DOHH2 (cell line): Measurements from ENCODE around the gene KNL1.

Source experiments
- H3F3A ChIP-seq: fragments of 200-600 bp; sonication (generic), shearing (Covaris generic); 2 replicates; pipeline ENCODE4 v1.6.0; 2016; ENCODE audit warnings: antibody characterized with exemption, mild to moderate bottlenecking; ENCODE audit not compliant: control insufficient read depth, insufficient read depth
- H3K27ac ChIP-seq: fragments of 200-600 bp; sonication (generic); 2 replicates; pipeline ENCODE4 v1.5.1; 2014; ENCODE audit warnings: low read depth, mild to moderate bottlenecking, low read length, moderate library complexity
- H3K27me3 ChIP-seq: fragments of 200-600 bp; sonication (generic); 2 replicates; pipeline ENCODE4 v1.6.1; 2014; ENCODE audit warnings: mild to moderate bottlenecking, low read length, mixed read lengths; ENCODE audit not compliant: control insufficient read depth
- H3K36me3 ChIP-seq: fragments of 200-600 bp; sonication (generic); 2 replicates; pipeline ENCODE4 v1.6.1; 2014; ENCODE audit warnings: mild to moderate bottlenecking, low read length, moderate library complexity, mixed read lengths; ENCODE audit not compliant: control insufficient read depth
- H3K4me1 ChIP-seq: fragments of 200-600 bp; sonication (generic); 2 replicates; pipeline ENCODE4 v1.6.1; 2014; ENCODE audit warnings: mild to moderate bottlenecking, low read length, mixed read lengths; ENCODE audit not compliant: control insufficient read depth
- H3K4me2 ChIP-seq: fragments of 200-600 bp; sonication (generic); 2 replicates; pipeline ENCODE4 v1.6.0; 2014; ENCODE audit warnings: mild to moderate bottlenecking, low read length, moderate library complexity
- H3K4me3 ChIP-seq: fragments of 200-600 bp; sonication (generic); 2 replicates; pipeline ENCODE4 v1.5.1; 2014; ENCODE audit warnings: mild to moderate bottlenecking, low read length, mixed read lengths
- H3K79me2 ChIP-seq: fragments of 200-600 bp; sonication (generic); 2 replicates; pipeline ENCODE4 v1.6.1; 2014; ENCODE audit warnings: mild to moderate bottlenecking, low read length, mixed read lengths; ENCODE audit not compliant: control insufficient read depth
- H3K9me2 ChIP-seq: fragments of 200-600 bp; sonication (generic); replicated peaks from 2 replicates; pipeline ENCODE4 v1.6.1; 2014; ENCODE audit warnings: mild to moderate bottlenecking, low read length, mixed read lengths; ENCODE audit not compliant: control insufficient read depth
- H3K9me3 ChIP-seq: fragments of 200-600 bp; sonication (generic); 2 replicates; pipeline ENCODE4 v1.6.1; 2014; ENCODE audit warnings: antibody characterized with exemption, low read length, mixed read lengths; ENCODE audit not compliant: control insufficient read depth, insufficient read depth
- H4K20me1 ChIP-seq: fragments of 200-600 bp; sonication (generic); 2 replicates; pipeline ENCODE4 v1.6.0; 2014; ENCODE audit warnings: low read depth, mild to moderate bottlenecking, antibody characterized with exemption, low read length, moderate library complexity; ENCODE audit not compliant: control insufficient read depth, insufficient read depth
- CTCF ChIP-seq: fragments of 200-600 bp; sonication (generic); IDR thresholded peaks from one replicate; pipeline ENCODE4 v1.5.1; 2014; ENCODE audit warnings: antibody characterized with exemption, mild to moderate bottlenecking, low read depth, low read length; ENCODE audit not compliant: poor library complexity, severe bottlenecking
- EZH2phosphoT487 ChIP-seq: fragments of 200-600 bp; sonication (generic); IDR thresholded peaks from 2 replicates; pipeline ENCODE4 v1.6.1; 2017; ENCODE audit warnings: borderline replicate concordance, mild to moderate bottlenecking, antibody characterized with exemption, low read length, moderate library complexity, mixed read lengths

KNL1 gene

DNA sequence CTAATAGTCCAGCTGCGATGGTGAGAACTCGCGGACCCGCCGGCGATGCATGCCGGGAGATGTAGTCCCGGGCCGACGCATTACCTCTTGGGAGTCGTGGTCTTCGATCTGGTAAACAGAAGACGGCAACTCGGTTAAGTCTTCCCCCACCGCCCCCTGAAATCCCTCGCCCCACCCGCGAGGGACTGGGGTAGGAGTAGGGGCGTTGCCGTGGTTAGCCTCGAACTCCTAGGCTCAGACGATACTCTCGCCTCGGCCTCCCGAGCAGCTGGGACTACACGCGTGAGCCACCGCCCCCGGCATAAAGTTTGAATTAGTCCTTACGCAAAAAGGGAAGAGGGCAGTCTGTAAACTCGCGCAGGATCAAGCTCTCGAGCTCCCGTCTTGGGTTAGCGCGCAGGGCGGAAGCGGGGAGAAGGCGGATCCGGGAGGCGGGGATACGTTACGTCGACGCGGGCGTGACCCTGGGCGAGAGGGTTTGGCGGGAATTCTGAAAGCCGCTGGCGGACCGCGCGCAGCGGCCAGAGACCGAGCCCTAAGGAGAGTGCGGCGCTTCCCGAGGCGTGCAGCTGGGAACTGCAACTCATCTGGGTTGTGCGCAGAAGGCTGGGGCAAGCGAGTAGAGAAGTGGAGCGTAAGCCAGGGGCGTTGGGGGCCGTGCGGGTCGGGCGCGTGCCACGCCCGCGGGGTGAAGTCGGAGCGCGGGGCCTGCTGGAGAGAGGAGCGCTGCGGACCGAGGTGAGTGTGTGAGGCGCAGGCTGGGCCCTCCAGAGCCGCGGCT is 100.8 kb downstream of the KNL1 start, which contains the start of gene RAD51:
TSS of gene RAD51 (plus strand) at position 487 of the 781 bp plus-strand sequence. CDS start 3,585 bp downstream, outside the sequence.
- Histone ChIP-seq H3K4me3 (peak within 1 kb of the TSS; percentile 81), H3K4me1 (peaks cover 22% of the 10 kb centered on the region), H3K9me2 (no peaks in the 10 kb centered on the region), H3K36me3 (peaks cover 47% of the 10 kb centered on the region), H3K27me3 (no peaks in the 10 kb centered on the region), H3F3A (peaks cover 12% of the 10 kb centered on the region), H3K79me2 (peaks cover 59% of the 10 kb centered on the region), H3K27ac (peak within 1 kb of the TSS; percentile 79), H3K9me3 (no peaks in the 10 kb centered on the region), H3K4me2 (peak within 1 kb of the TSS; percentile 74), H4K20me1 (peaks cover 7% of the 10 kb centered on the region; the same call in 1 of the 2 replicates)
- no peak for TF ChIP-seq EZH2phosphoT487
- no peak for TF ChIP-seq CTCF

GRCh38 chr15:40695469-40695890 is 101.4 kb downstream of the KNL1 start:
- peak overlapping the region; percentile 74 for H3K4me2 ChIP-seq
- H3K9me2 ChIP-seq: no peaks in the 10 kb centered on the region
- peaks cover 53% of the 10 kb centered on the region for H3K36me3 ChIP-seq
- H3K79me2 ChIP-seq: peaks cover 64% of the 10 kb centered on the region
- peaks cover 22% of the 10 kb centered on the region for H3K4me1 ChIP-seq
- peaks cover 7% of the 10 kb centered on the region; the same call in 1 of the 2 replicates for H4K20me1 ChIP-seq
- no peaks in the 10 kb centered on the region for H3K9me3 ChIP-seq
- H3F3A ChIP-seq: peaks cover 12% of the 10 kb centered on the region
- H3K27me3 ChIP-seq: no peaks in the 10 kb centered on the region
- peak overlapping the region; percentile 81 for H3K4me3 ChIP-seq
- peak overlapping the region; percentile 79 for H3K27ac ChIP-seq
- TF ChIP-seq CTCF (no peak), EZH2phosphoT487 (no peak)

DNA sequence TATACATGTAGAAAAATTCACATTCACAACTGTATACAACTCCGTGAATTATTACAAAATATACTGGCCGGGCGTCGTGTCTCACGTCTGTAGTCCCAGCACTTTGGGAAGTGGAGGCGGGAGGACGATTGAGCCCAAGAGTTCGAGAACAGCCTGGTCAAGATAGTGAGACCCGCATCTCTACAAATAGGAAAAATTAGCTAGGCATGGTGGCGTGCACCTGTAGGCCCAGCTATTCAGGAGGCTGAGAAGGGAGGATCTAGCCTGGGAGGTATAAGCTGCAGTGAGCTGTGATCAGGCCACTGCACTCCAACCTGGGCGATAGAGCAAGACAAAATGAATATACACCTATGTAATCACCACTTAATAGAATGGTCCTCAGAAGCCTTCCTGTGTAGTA is 102.2 kb downstream of the KNL1 start:
- Histone ChIP-seq H3K4me2 (peak overlapping the region; percentile 74), H3F3A (peaks cover 9% of the 10 kb centered on the region), H3K27me3 (no peaks in the 10 kb centered on the region), H3K9me3 (no peaks in the 10 kb centered on the region), H3K4me1 (peaks cover 22% of the 10 kb centered on the region), H3K79me2 (peaks cover 69% of the 10 kb centered on the region), H3K4me3 (peak overlapping the region; percentile 81), H3K27ac (peak overlapping the region; percentile 79), H4K20me1 (peaks cover 7% of the 10 kb centered on the region; the same call in 1 of the 2 replicates), H3K9me2 (no peaks in the 10 kb centered on the region), H3K36me3 (peaks cover 61% of the 10 kb centered on the region)
- TF ChIP-seq CTCF (no peak), EZH2phosphoT487 (no peak)
